HG02571 (cell line): Measurements from ENCODE around the gene CTNNA2.

Experiments
- ATAC-seq: cut with Tn5 transposase; IDR thresholded peaks from one replicate; pipeline ENCODE4 v1.9.1; 2021; ENCODE audit warnings: mild to moderate bottlenecking, moderate library complexity; ENCODE audit not compliant: unreplicated experiment

The CTNNA2 gene

DNA sequence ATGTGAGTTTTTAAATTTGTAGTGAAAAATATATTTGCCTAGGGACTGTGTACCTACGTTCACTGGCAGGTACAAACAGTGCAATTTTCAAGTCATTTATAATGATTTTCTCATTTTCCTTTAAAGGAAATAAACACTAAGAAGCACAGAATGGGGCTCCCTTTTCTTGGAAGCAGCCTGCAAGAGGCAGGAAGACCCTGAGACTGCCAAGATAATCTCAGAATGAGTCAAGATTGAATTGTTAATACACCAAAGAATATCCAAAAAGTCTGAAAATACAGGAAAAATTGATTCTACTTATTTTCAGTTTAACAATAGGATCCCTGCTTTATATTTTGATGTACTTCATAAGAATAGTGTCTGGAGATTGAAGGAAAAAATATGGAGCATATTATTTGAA lies 331.2 kb downstream of the CTNNA2 start:
- no peak for ATAC-seq

GRCh38 chr2:79846878-79847277 lies 334.0 kb downstream of the CTNNA2 start:
- ATAC-seq, result no peak

GRCh38 chr2:79849241-79849640 lies 336.4 kb downstream of the CTNNA2 start:
- ATAC-seq, result no peak

DNA sequence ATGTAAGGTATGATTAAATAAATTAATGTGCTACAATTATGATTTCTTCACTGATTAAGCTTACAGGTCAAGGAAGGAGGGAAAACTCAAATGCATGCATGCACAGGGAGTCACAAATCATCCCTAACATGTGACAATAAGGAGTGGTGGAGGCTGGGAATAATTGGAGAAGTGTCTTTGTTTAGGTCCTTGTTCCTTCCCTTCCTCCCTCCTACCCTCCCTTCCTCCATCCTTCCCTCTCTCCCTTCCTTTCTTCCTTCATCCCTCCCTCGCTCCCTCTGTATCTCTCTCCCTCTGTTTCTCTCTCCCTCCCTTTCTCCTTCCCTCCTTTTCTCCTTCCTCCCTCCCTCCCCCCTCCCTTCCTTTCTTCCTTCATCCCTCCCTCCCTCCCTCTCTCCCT lies 337.1 kb downstream of the CTNNA2 start:
- ATAC-seq, result no peak

DNA sequence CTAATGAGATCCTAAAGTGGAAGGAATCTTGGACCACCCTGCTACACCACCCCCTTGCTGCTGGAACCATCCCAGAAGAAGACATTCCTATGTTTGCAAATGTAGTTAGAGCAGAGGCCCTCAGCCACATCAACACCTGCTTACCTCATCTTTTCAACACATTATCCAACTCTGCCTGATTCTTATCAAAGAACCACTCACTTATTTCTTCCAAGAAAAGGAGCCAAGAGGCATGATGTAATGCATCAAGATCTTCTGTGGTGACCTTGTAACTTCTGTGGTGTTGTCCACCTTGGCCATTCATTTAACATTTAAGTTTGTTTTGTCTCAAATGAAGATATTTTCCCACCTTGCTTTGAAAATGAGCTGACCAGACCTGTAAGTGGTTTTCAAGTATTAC lies 338.1 kb downstream of the CTNNA2 start:
- ATAC-seq, result no peak

DNA sequence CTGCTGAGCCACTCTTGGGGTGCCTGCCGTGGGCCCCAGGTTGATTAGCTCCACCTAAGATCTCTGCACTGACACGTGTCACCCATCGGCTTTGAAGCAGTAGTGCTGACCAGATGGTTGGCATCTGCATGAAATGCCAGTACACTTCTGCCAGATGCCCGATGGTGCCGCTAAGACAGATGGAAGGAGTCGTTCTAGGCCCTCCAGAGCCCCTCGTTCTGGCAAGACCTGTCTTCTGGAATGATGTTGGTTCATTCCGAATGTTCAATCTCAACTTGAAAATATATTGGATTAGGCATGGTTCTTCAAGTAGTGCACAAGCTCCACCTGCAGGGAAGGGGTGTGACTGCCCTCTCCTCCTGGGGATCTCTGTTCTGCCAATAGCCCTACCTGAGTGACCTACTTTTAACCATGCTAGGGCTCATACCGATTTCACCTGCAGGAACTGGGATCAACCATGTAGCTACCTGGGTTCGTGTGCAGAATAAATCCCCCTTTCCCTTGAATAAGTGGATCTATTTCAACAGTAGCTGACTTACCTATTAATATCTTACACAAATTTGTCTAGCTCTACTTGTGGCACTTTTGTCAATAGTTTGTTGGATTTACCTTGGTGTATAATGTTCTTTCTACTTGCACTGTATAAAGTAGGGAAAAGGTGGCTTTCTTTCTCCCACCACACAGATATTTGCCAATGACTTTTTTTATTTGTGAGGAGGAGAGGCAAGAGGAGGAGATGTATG lies 342.6 kb downstream of the CTNNA2 start:
- no peak for ATAC-seq

GRCh38 chr2:79857888-79858287 lies 345.0 kb downstream of the CTNNA2 start:
- no peak for ATAC-seq

DNA sequence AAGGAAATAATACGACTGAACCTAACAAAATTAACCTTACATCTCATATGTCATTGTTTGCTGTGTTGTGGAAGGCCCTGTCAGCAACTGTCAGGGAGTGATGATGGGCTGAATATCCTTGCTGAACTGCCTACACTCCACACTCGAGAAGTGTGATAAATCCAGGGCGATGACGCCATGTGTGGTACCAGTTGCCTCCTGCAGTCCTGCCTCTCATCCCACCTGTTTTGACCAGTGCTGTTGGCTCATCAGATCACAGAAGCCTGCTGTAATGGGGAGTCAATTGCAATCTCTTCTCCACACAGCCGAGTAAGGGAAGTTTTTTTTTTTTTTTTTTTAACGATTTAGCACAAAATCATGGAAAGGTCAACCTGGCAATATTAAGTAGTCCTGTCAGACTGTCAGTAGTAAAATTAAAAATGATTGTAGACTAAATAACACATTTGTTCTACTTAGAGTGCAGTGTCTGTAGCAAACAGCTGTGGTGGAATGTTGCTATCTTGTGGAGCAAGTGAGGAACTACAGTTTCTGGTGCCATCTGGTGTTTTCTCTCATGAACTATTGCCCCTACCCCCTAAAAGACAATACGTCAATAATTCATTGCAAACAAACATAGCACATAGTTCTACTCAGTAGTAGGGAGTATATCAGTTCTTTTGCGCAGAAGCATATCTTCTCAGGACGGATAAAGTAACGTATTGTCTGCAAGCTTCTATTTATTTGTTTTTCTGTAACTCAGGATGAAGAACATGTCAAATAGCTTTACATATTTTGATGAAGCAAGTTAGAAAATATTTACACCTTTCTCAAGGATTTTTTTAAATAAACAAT lies 347.6 kb downstream of the CTNNA2 start:
- no peak for ATAC-seq

DNA sequence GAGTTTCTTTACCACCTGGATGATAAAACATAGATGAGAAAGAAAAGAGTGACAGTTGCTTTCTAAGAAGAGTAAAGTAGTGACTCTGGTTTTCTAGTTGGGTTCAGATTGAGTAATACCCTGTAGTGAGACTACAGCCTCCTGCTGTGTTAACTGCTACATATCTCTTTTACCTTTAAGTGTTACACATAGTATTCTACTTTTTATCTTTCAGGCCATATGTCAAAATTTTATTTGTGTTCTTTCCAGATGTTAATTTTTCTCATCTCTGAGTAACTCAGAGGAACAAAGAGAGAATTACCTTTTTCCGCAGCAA lies 348.2 kb downstream of the CTNNA2 start:
- no peak for ATAC-seq

GRCh38 chr2:79862756-79863155 lies 349.9 kb downstream of the CTNNA2 start:
- ATAC-seq, result no peak

DNA sequence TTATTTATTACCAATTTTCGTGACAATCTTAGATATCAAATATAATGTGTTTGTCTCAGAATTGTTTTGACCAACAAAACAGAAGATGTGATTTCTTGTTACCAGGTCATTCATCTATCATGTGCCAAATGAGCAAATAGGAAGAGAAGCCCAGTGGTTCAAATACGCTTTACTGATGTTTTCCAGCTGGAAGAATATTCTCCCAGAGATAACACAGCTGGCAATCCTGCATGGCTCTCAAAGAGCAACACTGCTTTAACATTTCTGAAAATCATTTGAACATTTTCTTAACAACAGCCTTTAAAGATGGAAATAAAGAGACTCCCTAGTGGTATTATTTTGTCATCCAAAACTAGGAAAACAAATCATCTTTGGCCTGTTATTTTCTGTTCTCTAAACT lies 359.8 kb downstream of the CTNNA2 start:
- no peak for ATAC-seq

DNA sequence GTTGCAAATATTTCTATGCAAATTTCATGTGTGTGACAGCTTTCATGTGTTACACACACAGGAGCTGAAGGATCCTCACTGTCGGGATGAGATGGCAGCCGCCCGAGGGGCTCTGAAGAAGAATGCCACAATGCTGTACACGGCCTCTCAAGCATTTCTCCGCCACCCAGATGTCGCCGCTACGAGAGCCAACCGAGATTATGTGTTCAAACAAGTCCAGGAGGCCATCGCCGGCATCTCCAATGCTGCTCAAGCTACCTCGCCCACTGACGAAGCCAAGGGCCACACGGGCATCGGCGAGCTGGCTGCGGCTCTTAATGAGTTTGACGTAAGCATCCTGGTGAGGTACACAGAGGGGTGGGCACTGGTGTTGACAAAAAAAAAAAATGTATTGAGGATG lies 361.2 kb downstream of the CTNNA2 start:
- ATAC-seq, result no peak

GRCh38 chr2:79876430-79876829 lies 363.6 kb downstream of the CTNNA2 start:
- no peak for ATAC-seq

GRCh38 chr2:79882548-79882947 lies 369.7 kb downstream of the CTNNA2 start:
- ATAC-seq, result no peak

DNA sequence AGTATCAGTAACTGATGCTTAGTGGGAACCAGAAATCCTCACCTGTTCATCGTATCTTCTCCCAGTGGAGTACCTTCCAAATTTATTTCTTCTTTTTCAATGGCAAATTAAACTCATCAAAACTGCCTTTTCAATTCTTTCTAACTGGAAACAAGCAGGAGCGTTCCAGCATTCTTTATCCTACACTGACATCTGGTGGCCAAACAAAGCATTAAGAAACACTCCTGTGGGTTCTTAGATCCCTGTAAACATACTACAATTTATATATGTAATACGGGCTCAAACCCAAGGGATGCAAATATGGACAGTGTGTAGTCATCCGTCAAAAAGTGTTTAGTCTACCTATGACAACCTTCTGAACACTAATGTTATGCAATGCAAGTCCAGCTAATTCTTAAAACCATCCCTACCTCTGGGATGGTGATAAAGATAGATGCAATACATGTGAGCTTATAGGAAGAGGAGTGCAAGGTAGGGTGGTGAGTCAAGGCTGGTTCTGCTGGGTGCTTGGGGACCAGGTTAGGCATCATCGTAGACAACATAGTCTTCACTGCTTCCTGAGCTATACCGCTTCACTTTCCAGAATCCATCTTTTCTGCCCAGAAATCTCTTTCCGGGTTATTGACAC lies 375.0 kb downstream of the CTNNA2 start:
- peak; percentile 53 for ATAC-seq

DNA sequence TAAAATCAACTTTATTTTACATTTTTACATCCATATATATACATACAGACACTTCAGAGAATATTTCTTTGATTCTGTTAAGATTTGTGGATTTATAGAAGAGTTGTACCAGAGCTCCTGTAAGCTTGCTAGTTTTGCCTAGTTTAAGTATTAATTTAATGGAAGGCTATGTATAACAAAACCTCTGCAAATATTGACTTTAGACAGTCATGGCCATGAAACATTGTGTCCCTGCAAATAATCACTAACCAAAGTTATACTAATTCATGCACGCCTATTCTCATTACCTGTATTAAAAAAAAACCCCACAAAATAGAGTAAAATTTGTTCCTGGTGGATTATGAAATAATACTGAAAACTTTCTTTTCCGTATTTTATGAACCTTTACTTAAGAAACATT lies 379.3 kb downstream of the CTNNA2 start:
- ATAC-seq, result no peak

GRCh38 chr2:79899196-79899595 lies 386.3 kb downstream of the CTNNA2 start:
- ATAC-seq, result no peak

DNA sequence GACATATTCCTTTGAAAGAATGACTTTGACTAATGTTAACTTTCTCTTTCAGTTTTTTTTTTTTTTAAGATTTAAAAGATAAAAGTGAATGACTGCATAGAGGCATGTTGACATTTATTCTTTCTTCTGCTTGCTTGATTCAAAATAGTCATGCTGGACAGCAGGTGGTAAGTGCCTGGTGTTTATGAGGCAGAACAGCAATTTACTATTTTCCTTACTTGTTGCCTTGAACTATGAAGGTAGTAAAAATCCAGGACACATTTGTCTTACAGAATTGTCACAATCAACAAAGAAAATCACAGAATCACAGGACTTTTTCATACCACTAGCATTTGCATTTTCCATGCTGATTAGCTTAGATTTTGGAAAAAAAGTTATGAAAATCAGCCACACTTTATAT lies 388.3 kb downstream of the CTNNA2 start:
- no peak for ATAC-seq

DNA sequence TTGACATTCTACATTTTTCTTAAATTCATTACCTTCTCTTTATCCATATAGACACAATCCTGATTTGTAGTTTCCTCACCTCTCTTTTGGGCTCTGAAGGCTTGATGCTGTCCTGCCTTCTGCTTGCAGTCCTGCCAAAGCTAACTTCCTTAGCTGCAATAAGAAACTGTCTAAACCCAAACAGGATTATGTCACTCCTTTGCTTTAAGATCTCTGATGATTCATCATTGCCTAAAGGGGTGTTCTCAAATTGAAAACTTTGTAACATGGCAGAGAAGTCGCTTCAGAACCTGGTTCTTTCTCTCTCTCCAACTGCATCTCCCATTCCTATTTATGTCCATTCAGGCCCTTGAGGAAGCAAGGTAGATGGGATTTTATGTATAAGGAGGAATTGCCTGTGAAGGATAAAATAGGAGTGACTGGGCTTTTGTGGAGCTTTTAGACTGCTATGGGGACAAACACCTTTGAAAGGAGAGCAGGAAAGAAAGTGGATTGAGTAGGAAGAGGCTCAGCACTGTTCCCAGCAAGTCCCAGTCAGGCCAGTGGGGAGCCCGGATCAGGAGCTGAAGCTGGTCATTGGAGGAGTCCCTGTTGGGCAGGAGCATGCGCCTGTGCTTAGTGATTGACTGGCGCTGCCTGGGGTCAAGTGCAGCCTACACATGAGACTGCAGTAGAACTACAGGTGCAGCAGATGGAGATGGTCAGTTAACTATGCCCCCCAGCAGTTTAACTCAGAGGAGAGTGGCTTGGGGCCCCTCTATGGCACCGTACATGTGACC lies 390.6 kb downstream of the CTNNA2 start:
- ATAC-seq, result no peak

- ATAC-seq, result no peak
Measured at GRCh38 chr2:79906139-79906890, 393.5 kb downstream of the CTNNA2 start.

DNA sequence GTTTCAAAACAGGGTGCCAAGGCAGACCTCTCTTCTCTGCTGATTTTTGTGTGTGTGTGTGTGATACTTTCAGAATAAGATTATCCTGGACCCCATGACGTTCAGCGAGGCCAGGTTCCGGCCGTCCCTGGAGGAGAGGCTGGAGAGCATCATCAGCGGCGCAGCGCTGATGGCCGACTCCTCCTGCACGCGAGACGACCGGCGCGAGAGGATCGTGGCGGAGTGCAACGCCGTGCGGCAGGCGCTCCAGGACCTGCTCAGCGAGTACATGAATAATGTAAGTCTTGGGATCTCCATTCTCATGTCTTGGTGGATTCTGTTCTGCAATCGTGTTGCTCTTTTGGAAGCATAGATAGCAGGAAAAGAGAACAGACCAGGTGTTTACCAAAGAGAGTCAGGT lies 396.7 kb downstream of the CTNNA2 start:
- ATAC-seq, result no peak
